ENCODE measurements around the gene SPAG6.
"Not testable (repeated sequence)": the region's sequence is repeated elsewhere in the genome, so short reads cannot be mapped to it uniquely, and the experiment has no call there.

Gene SPAG6

DNA sequence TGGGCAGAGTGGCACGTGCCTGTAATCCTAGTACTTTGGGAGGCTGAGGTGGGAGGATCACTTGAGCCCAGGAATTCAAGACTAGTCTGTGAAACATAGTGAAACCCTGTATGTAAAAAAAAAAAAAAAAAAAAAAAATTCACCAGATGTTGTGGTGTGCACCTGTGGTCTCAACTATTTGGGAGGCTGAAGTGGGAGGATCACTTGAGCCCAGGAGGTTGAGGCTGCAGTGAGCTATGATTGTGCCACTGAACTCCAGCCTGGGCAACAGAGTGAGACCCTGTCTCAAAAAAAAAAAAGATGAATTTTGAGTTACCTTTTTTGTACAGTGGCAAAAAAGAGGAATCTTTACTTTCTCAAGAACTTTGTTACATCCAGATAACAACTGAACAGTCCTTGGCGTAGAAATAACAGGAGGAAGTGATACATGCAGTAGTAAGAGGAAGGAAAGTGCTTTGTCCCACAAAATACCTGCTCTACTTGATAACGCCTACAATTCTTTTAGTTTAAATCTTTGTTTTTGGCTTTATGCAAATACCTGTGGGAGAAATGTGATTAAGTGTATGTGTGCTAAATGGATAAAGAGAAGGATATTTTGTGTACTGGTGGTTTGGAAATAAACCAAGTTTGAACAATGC lies 29.3 kb downstream of the SPAG6 start:
- Histone ChIP-seq H3K9ac (ENCODE audit: insufficient read length, low read depth) (no peak overlapping the region), H3K27me3 (ENCODE audit: insufficient read depth, insufficient read length) (no peaks in the 10 kb centered on the region), H3K9me3 (ENCODE audit: insufficient read depth, low read length) (no peaks in the 10 kb centered on the region), H3K4me3 (ENCODE audit: insufficient read length, low read depth) (no peak overlapping the region), H3K36me3 (ENCODE audit: insufficient read depth, insufficient read length, low read length) (no peaks in the 10 kb centered on the region), H3K4me1 (ENCODE audit: insufficient read depth, insufficient read length) (no peaks in the 10 kb centered on the region)
- DNase-seq (ENCODE audit: low read depth, low spot score): no peak
- TF ChIP-seq ZNF274 (IDR thresholded peaks at IDR 0.05; ENCODE audit: low read depth, low read length): no peak
- TF ChIP-seq YY1 (IDR thresholded peaks at IDR 0.05; ENCODE audit: insufficient read depth, insufficient read length): no peak
- TF ChIP-seq SUZ12 (IDR thresholded peaks at IDR 0.05; ENCODE audit: extremely low read depth, insufficient read depth, insufficient read length): no peak

DNA sequence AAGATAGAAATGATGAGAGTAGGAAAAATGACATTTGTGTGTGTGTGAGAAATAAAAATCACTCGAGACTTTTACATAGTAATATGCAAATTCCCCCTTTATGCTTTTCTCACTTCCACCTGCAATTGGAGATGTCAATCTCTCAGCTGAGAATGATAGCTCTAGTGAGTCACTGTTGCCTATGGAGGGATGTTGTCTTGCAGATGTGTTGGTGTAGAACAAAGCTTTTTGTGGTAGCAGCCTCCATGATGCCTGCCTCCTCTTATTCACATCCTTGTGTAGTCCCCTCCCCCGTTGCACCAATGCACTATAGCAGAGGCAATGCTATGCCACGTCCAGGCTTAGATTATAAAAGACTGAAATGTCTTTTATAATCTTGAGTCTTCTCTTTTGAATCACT lies 33.8 kb downstream of the SPAG6 start:
- no peaks in the 10 kb centered on the region for H3K4me1 ChIP-seq (ENCODE audit: insufficient read depth, insufficient read length)
- no peak for TF ChIP-seq YY1 (IDR thresholded peaks at IDR 0.05; ENCODE audit: insufficient read depth, insufficient read length)
- TF ChIP-seq SUZ12 (IDR thresholded peaks at IDR 0.05; ENCODE audit: extremely low read depth, insufficient read depth, insufficient read length): no peak
- no peak for TF ChIP-seq ZNF274 (IDR thresholded peaks at IDR 0.05; ENCODE audit: low read depth, low read length)
- no peak overlapping the region for H3K9ac ChIP-seq (ENCODE audit: insufficient read length, low read depth)
- H3K27me3 ChIP-seq (ENCODE audit: insufficient read depth, insufficient read length): no peaks in the 10 kb centered on the region
- H3K9me3 ChIP-seq (ENCODE audit: insufficient read depth, low read length): no peaks in the 10 kb centered on the region
- peak; percentile 8 for DNase-seq (ENCODE audit: low read depth, low spot score)
- no peak overlapping the region for H3K4me3 ChIP-seq (ENCODE audit: insufficient read length, low read depth)
- H3K36me3 ChIP-seq (ENCODE audit: insufficient read depth, insufficient read length, low read length): no peaks in the 10 kb centered on the region

DNA sequence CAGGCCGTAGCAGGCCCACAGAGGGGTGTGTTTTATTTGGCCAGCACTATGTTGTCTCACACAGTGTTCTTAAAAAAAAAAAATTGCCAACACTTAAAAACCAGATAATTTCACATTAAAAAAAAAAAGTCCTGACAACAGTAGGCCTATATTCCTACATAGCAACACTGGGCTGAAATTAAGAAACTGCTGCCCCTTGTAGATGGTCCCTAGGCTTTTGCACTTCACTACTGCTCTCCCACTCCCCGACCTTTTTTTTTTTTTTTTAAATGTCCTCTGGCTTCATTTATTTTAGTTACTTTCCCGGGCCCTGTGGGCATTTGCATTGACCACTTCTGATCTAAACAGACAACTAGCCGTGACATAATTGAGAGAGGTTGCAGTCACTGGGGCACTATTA lies 36.0 kb downstream of the SPAG6 start:
- no peaks in the 10 kb centered on the region for H3K9me3 ChIP-seq (ENCODE audit: insufficient read depth, low read length)
- no peak overlapping the region for H3K4me3 ChIP-seq (ENCODE audit: insufficient read length, low read depth)
- no peak overlapping the region for H3K9ac ChIP-seq (ENCODE audit: insufficient read length, low read depth)
- H3K36me3 ChIP-seq (ENCODE audit: insufficient read depth, insufficient read length, low read length): no peaks in the 10 kb centered on the region
- no peak for DNase-seq (ENCODE audit: low read depth, low spot score)
- TF ChIP-seq ZNF274 (IDR thresholded peaks at IDR 0.05; ENCODE audit: low read depth, low read length) (no peak), YY1 (IDR thresholded peaks at IDR 0.05; ENCODE audit: insufficient read depth, insufficient read length) (no peak), SUZ12 (IDR thresholded peaks at IDR 0.05; ENCODE audit: extremely low read depth, insufficient read depth, insufficient read length) (no peak)
- H3K27me3 ChIP-seq (ENCODE audit: insufficient read depth, insufficient read length): no peaks in the 10 kb centered on the region
- no peaks in the 10 kb centered on the region for H3K4me1 ChIP-seq (ENCODE audit: insufficient read depth, insufficient read length)

DNA sequence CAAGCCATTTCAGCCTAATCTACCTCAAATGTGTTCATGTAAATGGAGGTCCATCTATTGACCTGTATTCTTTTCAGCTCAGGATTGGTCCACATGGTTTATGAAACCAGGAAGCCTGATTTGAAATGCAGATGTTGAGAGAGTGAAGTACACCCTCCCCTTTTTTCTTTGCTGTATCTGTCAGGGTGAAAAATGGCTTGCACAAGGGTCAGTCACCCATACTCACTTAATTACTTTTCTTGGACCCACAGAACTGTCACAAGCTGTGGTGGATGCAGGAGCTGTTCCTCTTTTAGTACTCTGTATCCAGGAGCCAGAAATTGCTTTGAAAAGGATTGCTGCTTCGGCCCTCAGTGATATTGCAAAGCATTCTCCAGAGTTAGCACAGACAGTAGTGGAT lies 41.2 kb downstream of the SPAG6 start:
- Histone ChIP-seq H3K4me1 (ENCODE audit: insufficient read depth, insufficient read length) (no peaks in the 10 kb centered on the region), H3K9ac (ENCODE audit: insufficient read length, low read depth) (no peak overlapping the region), H3K4me3 (ENCODE audit: insufficient read length, low read depth) (no peak overlapping the region), H3K36me3 (ENCODE audit: insufficient read depth, insufficient read length, low read length) (no peaks in the 10 kb centered on the region), H3K27me3 (ENCODE audit: insufficient read depth, insufficient read length) (no peaks in the 10 kb centered on the region), H3K9me3 (ENCODE audit: insufficient read depth, low read length) (no peaks in the 10 kb centered on the region)
- DNase-seq (ENCODE audit: low read depth, low spot score): no peak
- TF ChIP-seq ZNF274 (IDR thresholded peaks at IDR 0.05; ENCODE audit: low read depth, low read length): no peak
- no peak for TF ChIP-seq YY1 (IDR thresholded peaks at IDR 0.05; ENCODE audit: insufficient read depth, insufficient read length)
- no peak for TF ChIP-seq SUZ12 (IDR thresholded peaks at IDR 0.05; ENCODE audit: extremely low read depth, insufficient read depth, insufficient read length)

DNA sequence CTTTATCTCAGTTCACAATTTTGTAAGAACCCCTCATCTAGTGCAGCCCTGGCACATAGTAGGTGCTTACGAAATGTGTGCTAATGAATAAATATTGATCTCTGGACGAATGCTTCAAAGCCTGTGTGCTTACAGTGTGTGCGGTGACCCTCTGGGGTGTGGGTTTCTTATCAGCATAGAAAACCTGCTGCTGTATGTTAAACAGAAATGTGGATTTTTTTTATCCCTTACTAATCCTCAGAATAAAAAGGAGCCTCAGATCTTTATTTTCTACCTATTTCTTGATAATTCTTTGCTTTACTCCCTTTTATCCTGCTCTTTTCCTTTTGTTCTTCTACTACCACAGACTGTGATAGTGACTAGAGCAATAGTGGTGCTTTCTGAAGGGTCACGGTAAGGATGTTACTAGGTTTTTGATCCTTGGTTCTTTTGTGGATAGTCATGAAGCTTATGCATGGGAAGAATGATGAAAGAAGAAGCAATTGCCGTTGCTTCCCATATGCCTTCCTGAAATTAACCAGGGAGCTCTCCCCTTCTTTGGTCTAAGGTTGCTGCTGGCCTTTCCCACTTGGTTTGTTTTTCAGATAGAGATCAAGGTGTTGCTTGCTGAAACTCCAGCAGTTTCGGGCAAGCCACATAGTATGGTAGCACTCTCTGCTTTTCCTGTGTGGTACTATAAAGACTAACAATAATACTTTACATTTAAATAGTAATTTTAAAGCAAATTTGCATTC lies 44.7 kb downstream of the SPAG6 start:
- H3K36me3 ChIP-seq (ENCODE audit: insufficient read depth, insufficient read length, low read length): no peaks in the 10 kb centered on the region
- no peaks in the 10 kb centered on the region for H3K27me3 ChIP-seq (ENCODE audit: insufficient read depth, insufficient read length)
- H3K4me1 ChIP-seq (ENCODE audit: insufficient read depth, insufficient read length): no peaks in the 10 kb centered on the region
- no peaks in the 10 kb centered on the region for H3K9me3 ChIP-seq (ENCODE audit: insufficient read depth, low read length)
- TF ChIP-seq ZNF274 (IDR thresholded peaks at IDR 0.05; ENCODE audit: low read depth, low read length) (no peak), SUZ12 (IDR thresholded peaks at IDR 0.05; ENCODE audit: extremely low read depth, insufficient read depth, insufficient read length) (no peak)
- DNase-seq (ENCODE audit: low read depth, low spot score): no peak
- no peak overlapping the region for H3K9ac ChIP-seq (ENCODE audit: insufficient read length, low read depth)
- H3K4me3 ChIP-seq (ENCODE audit: insufficient read length, low read depth): no peak overlapping the region

DNA sequence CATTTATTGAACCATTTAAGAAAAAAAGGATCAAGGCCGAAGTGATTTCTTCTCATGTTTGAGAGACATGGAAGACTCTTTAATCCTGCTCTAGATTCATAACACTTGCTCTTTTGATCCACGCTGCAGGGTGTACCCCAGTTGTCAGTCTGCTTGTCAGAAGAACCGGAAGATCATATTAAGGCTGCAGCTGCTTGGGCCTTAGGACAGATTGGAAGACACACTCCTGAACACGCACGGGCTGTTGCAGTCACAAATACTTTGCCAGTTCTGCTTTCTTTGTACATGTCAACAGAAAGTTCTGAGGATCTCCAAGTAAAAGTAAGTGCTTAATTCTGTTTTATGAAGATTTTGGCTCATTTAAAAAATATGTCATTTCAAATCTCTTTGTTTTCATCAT lies 46.3 kb downstream of the SPAG6 start:
- Histone ChIP-seq H3K27me3 (ENCODE audit: insufficient read depth, insufficient read length) (no peaks in the 10 kb centered on the region), H3K4me1 (ENCODE audit: insufficient read depth, insufficient read length) (no peaks in the 10 kb centered on the region), H3K9me3 (ENCODE audit: insufficient read depth, low read length) (no peaks in the 10 kb centered on the region), H3K36me3 (ENCODE audit: insufficient read depth, insufficient read length, low read length) (no peaks in the 10 kb centered on the region), H3K4me3 (ENCODE audit: insufficient read length, low read depth) (no peak overlapping the region), H3K9ac (ENCODE audit: insufficient read length, low read depth) (no peak overlapping the region)
- DNase-seq (ENCODE audit: low read depth, low spot score): no peak
- TF ChIP-seq YY1 (IDR thresholded peaks at IDR 0.05; ENCODE audit: insufficient read depth, insufficient read length) (no peak), SUZ12 (IDR thresholded peaks at IDR 0.05; ENCODE audit: extremely low read depth, insufficient read depth, insufficient read length) (no peak), ZNF274 (IDR thresholded peaks at IDR 0.05; ENCODE audit: low read depth, low read length) (no peak)

DNA sequence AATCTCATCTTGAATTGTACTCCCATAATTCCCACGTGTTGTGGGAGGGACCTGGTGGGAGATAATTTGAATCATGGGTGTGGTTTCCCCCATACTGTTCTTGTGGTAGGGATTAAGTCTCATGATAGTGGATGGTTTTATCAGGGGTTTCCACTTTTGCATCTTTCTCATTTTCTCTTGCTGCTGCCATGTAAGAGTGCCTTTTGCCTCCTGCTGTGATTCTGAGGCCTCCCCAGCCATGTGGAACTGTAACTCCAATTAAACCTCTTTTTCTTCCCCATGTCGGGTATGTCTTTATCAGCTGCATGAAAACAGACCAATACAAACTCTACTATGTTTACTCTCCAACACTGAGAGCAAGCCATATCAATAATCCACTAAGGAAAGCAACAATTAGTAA lies 50.9 kb downstream of the SPAG6 start:
- not testable (repeated sequence) for H3K4me3 ChIP-seq (ENCODE audit: insufficient read length, low read depth); H3K9ac ChIP-seq (ENCODE audit: insufficient read length, low read depth); H3K9me3 ChIP-seq (ENCODE audit: insufficient read depth, low read length); H3K4me1 ChIP-seq (ENCODE audit: insufficient read depth, insufficient read length); DNase-seq (ENCODE audit: low read depth, low spot score); H3K36me3 ChIP-seq (ENCODE audit: insufficient read depth, insufficient read length, low read length); H3K27me3 ChIP-seq (ENCODE audit: insufficient read depth, insufficient read length)

DNA sequence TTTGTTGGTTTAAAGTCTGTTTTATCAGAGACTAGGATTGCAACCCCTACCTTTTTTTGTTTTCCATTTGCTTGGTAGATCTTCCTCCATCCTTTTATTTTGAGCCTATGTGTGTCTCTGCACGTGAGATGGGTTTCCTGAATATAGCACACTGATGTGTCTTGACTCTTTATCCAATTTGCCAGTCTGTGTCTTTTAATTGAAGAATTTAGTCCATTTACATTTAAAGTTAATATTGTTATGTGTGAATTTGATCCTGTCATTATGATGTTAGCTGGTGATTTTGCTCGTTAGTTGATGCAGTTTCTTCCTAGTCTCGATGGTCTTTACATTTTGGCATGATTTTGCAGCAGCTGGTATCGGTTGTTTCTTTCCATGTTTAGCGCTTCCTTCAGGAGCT lies 61.6 kb downstream of the SPAG6 start:
- DNase-seq (ENCODE audit: low read depth, low spot score): not testable (repeated sequence)

More for the DNA sequence above, 61.6 kb downstream of the SPAG6 start:
- H3K27me3 ChIP-seq (ENCODE audit: insufficient read depth, insufficient read length); H3K9ac ChIP-seq (ENCODE audit: insufficient read length, low read depth); H3K4me1 ChIP-seq (ENCODE audit: insufficient read depth, insufficient read length); H3K4me3 ChIP-seq (ENCODE audit: insufficient read length, low read depth); H3K36me3 ChIP-seq (ENCODE audit: insufficient read depth, insufficient read length, low read length): not testable (repeated sequence)
- peaks cover 11% of the 10 kb centered on the region; the same call in 1 of the 2 replicates for H3K9me3 ChIP-seq (ENCODE audit: insufficient read depth, low read length)
